H1 (cell line): ENCODE measurements around the gene COPZ2. TPM values are rescaled to one million over a fixed set of nuclear protein-coding genes. Genes with fewer than 3 reads are reported as not detected.

ENCODE experiments used
- CTCF ChIA-PET: fragments of 300-600 bp; sonication (Branson Sonifier 250); formaldehyde crosslinking; loops from one replicate; lab custom pipeline; 2021; ENCODE audit not compliant: partially characterized antibody; lab: Charles Lee
- POLR2A ChIA-PET: fragments of 300-600 bp; sonication (Branson Sonifier 250); formaldehyde crosslinking; loops from one replicate; lab custom pipeline; 2021; ENCODE audit warnings: inconsistent platforms; ENCODE audit not compliant: partially characterized antibody; lab: Charles Lee
- DNase-seq, 2 experiments: peaks; one replicate each; pipeline versions ENCODE4 v3.0.0 to v3.0.0-alpha.2; 2010 to 2022; ENCODE audit warnings: low spot score in 2 of 2, low read depth in 1 of 2, mixed read lengths in 1 of 2
- FAIRE-seq: peaks from 2 replicates; lab custom pipeline; 2011; peaks lifted over from hg19 to GRCh38; lab: Jason Lieb, UNC
- H2AFZ ChIP-seq: 2 replicates; pipeline ENCODE4 v1.8.1; 2012; ENCODE audit warnings: low read length, inconsistent platforms
- H2AK5ac ChIP-seq: 2 replicates; pipeline ENCODE4 v1.6.1; 2013; ENCODE audit warnings: low read depth, low read length
- H2BK120ac ChIP-seq: replicated peaks from 2 replicates; pipeline ENCODE3; 2013; ENCODE audit warnings: low read depth, low read length, inconsistent platforms
- H2BK12ac ChIP-seq: 2 replicates; pipeline ENCODE4 v1.6.1; 2013; ENCODE audit warnings: low read depth, low read length
- H2BK15ac ChIP-seq: 2 replicates; pipeline ENCODE4 v1.6.1; 2013; ENCODE audit warnings: low read length
- H2BK20ac ChIP-seq: 2 replicates; pipeline ENCODE4 v1.6.1; 2013; ENCODE audit warnings: low read length
- H2BK5ac ChIP-seq: 2 replicates; pipeline ENCODE4 v1.6.1; 2013; ENCODE audit warnings: low read depth, low read length
- H3K14ac ChIP-seq: 2 replicates; pipeline ENCODE4 v1.6.1; 2013; ENCODE audit warnings: inconsistent platforms; ENCODE audit not compliant: insufficient read length
- H3K18ac ChIP-seq: 2 replicates; pipeline ENCODE4 v1.6.1; 2013; ENCODE audit warnings: low read length; ENCODE audit errors: extremely low read depth
- H3K23ac ChIP-seq: 2 replicates; pipeline ENCODE4 v1.6.1; 2013; ENCODE audit warnings: inconsistent platforms; ENCODE audit not compliant: insufficient read length
- H3K23me2 ChIP-seq: 2 replicates; pipeline ENCODE4 v1.6.1; 2013; ENCODE audit warnings: low read depth, low read length
- H3K27ac ChIP-seq: 2 replicates; pipeline ENCODE4 v1.6.1; 2011; ENCODE audit warnings: low read depth, low read length, inconsistent platforms
- H3K27me3 ChIP-seq, 4 experiments: replicated peaks in 1 of 4; 1 replicate in 1 of 4; 2 replicates in 3 of 4; pipeline versions ENCODE4 v1.6.1 to v1.8.1; 2011 to 2013; ENCODE audit warnings: low read length in 3 of 4, mild to moderate bottlenecking in 3 of 4, inconsistent platforms in 2 of 4, mixed read lengths in 2 of 4, moderate library complexity in 1 of 4; ENCODE audit not compliant: control insufficient read depth in 3 of 4, insufficient read depth in 3 of 4; ENCODE audit errors: extremely low read depth in 1 of 4
- H3K36me3 ChIP-seq, 4 experiments: 2 replicates each; pipeline versions ENCODE4 v1.6.1 to v1.8.1; 2011 to 2013; ENCODE audit warnings: mild to moderate bottlenecking in 4 of 4, low read length in 3 of 4, moderate library complexity in 2 of 4, control low read depth in 1 of 4, inconsistent platforms in 1 of 4; ENCODE audit not compliant: insufficient read depth in 4 of 4, control insufficient read depth in 2 of 4
- H3K4ac ChIP-seq: replicated peaks from 2 replicates; pipeline ENCODE3; 2013; ENCODE audit warnings: low read length, low read depth, mixed read lengths, inconsistent platforms; ENCODE audit not compliant: insufficient read length
- H3K4me1 ChIP-seq, 4 experiments: replicated peaks in 1 of 4; 1 replicate in 1 of 4; 2 replicates in 3 of 4; pipeline versions ENCODE4 v1.6.1 to v1.8.1; 2011 to 2013; ENCODE audit warnings: low read length in 3 of 4, inconsistent platforms in 2 of 4, mixed read lengths in 1 of 4; ENCODE audit not compliant: insufficient read depth in 4 of 4, control insufficient read depth in 3 of 4
- H3K4me2 ChIP-seq, 2 experiments: 2 replicates each; pipeline versions ENCODE4 v1.6.1 to v1.8.1; 2011 to 2013; ENCODE audit warnings: low read depth in 2 of 2, low read length in 2 of 2, control low read depth in 1 of 2, inconsistent platforms in 1 of 2, mild to moderate bottlenecking in 1 of 2; ENCODE audit not compliant: insufficient read depth in 1 of 2
- H3K4me3 ChIP-seq, 4 experiments: fragments of 200-600, 300-600 bp in 1 of 4; sonication (generic), shearing (Covaris generic), sonication (Bioruptor Twin) in 1 of 4; 2 replicates each; pipeline versions ENCODE4 v1.5.1 to v1.8.1; 2011 to 2016; ENCODE audit warnings: low read length in 4 of 4, low read depth in 3 of 4, control low read depth in 2 of 4, inconsistent platforms in 2 of 4, mild to moderate bottlenecking in 2 of 4, mixed read lengths in 1 of 4, moderate library complexity in 1 of 4; ENCODE audit not compliant: insufficient read depth in 2 of 4; ENCODE audit errors: extremely low read depth in 1 of 4
- H3K56ac ChIP-seq: replicated peaks from 2 replicates; pipeline ENCODE3; 2013; ENCODE audit warnings: low read depth, mild to moderate bottlenecking, mixed read lengths, low read length, inconsistent platforms; ENCODE audit not compliant: insufficient read length
- H3K79me1 ChIP-seq: 2 replicates; pipeline ENCODE4 v1.6.1; 2013; ENCODE audit warnings: low read depth, low read length, control low read depth
- H3K79me2 ChIP-seq, 2 experiments: 2 replicates each; pipeline versions ENCODE4 v1.6.1 to v1.8.1; 2012 to 2013; ENCODE audit warnings: low read length in 2 of 2, mild to moderate bottlenecking in 2 of 2, inconsistent platforms in 1 of 2; ENCODE audit not compliant: insufficient read depth in 2 of 2, control insufficient read depth in 1 of 2
- H3K9ac ChIP-seq, 4 experiments: replicated peaks in 1 of 4; 1 replicate in 1 of 4; 2 replicates in 3 of 4; pipeline versions ENCODE4 v1.6.1 to v1.8.1; 2011 to 2013; ENCODE audit warnings: low read depth in 3 of 4, low read length in 3 of 4, control low read depth in 2 of 4, mild to moderate bottlenecking in 2 of 4, moderate library complexity in 2 of 4, inconsistent platforms in 1 of 4; ENCODE audit errors: extremely low read depth in 1 of 4
- H3K9me3 ChIP-seq, 2 experiments: 2 replicates each; pipeline versions ENCODE4 v1.6.1 to v1.8.1; 2012 to 2013; ENCODE audit warnings: mild to moderate bottlenecking in 2 of 2, moderate library complexity in 2 of 2, control low read depth in 1 of 2, inconsistent platforms in 1 of 2, low read depth in 1 of 2, low read length in 1 of 2, mixed read lengths in 1 of 2; ENCODE audit not compliant: insufficient read depth in 2 of 2
- H4K20me1 ChIP-seq, 2 experiments: replicated peaks in 1 of 2; 2 replicates each; pipeline versions ENCODE3 to v1.8.1; 2011 to 2013; ENCODE audit warnings: inconsistent platforms in 2 of 2, low read length in 2 of 2, mild to moderate bottlenecking in 1 of 2; ENCODE audit not compliant: insufficient read depth in 2 of 2, control insufficient read depth in 1 of 2
- H4K5ac ChIP-seq: 2 replicates; pipeline ENCODE4 v1.6.1; 2013; ENCODE audit warnings: low read length, low read depth, mixed read lengths, inconsistent platforms; ENCODE audit not compliant: insufficient read length
- H4K8ac ChIP-seq: 2 replicates; pipeline ENCODE4 v1.8.0; 2013; ENCODE audit warnings: mild to moderate bottlenecking, moderate library complexity, low read length, inconsistent platforms; ENCODE audit not compliant: insufficient read depth; ENCODE audit errors: extremely low read depth
- H4K91ac ChIP-seq: replicated peaks from 2 replicates; pipeline ENCODE3; 2013; ENCODE audit warnings: low read length, mixed read lengths, inconsistent platforms; ENCODE audit not compliant: insufficient read length
- CBX8 ChIP-seq: fragments of 300-800, 300-1000 bp; sonication (generic); IDR thresholded peaks from 2 replicates; pipeline ENCODE4 v1.7.1; 2016; ENCODE audit warnings: low read depth, low read length, borderline replicate concordance
- CREB1 ChIP-seq: IDR thresholded peaks from 2 replicates; pipeline ENCODE4 v1.6.1; 2012; ENCODE audit warnings: inconsistent platforms
- EP300 ChIP-seq, 2 experiments: IDR thresholded peaks; 1 replicate in 1 of 2; 2 replicates in 1 of 2; pipeline ENCODE4 v1.6.1; 2011 to 2012; ENCODE audit warnings: low read depth in 2 of 2, low read length in 2 of 2, mild to moderate bottlenecking in 2 of 2, borderline replicate concordance in 1 of 2, inconsistent platforms in 1 of 2, moderate library complexity in 1 of 2
- GTF2F1 ChIP-seq: IDR thresholded peaks from 2 replicates; pipeline ENCODE4 v1.6.1; 2012; ENCODE audit warnings: low read depth, low read length, improper control_type of control experiment, borderline replicate concordance
- PHF8 ChIP-seq: fragments of 200-600 bp; sonication (generic); conservative IDR thresholded peaks from 2 replicates; pipeline ENCODE4 v1.7.1; 2012; ENCODE audit warnings: low read depth, mild to moderate bottlenecking, inconsistent platforms, low read length, moderate library complexity
- POLR2AphosphoS5 ChIP-seq: IDR thresholded peaks from 2 replicates; pipeline ENCODE4 v1.6.1; 2011; ENCODE audit warnings: low read depth, low read length
- RNF2 ChIP-seq: fragments of 200-900, 300-1000 bp; sonication (generic); IDR thresholded peaks from 2 replicates; pipeline ENCODE4 v1.7.1; 2016; ENCODE audit warnings: borderline replicate concordance, low read depth, mild to moderate bottlenecking, antibody characterized with exemption, low read length; ENCODE audit not compliant: poor library complexity, severe bottlenecking; ENCODE audit errors: missing control alignments
- SUZ12 ChIP-seq: fragments of 200-600 bp; sonication (generic); IDR thresholded peaks from 2 replicates; pipeline ENCODE4 v1.6.1; 2012; ENCODE audit warnings: mild to moderate bottlenecking, inconsistent platforms, low read length, moderate library complexity, mixed read lengths
- TEAD4 ChIP-seq: IDR thresholded peaks from 2 replicates; pipeline ENCODE4 v1.6.1; 2012; ENCODE audit warnings: low read depth, low read length, inconsistent platforms, mixed read lengths
- WGBS, 2 experiments: shearing (Covaris generic) in 1 of 2; methylation state at CpG; one replicate each; pipeline versions ENCODE4 v1.1.6 to v1.1.7; 2013 to 2015; ENCODE audit warnings: low lambda C conversion rate in 2 of 2, mixed read lengths in 2 of 2, inconsistent platforms in 1 of 2, low coverage in 1 of 2, missing lambda C conversion rate in 1 of 2; ENCODE audit not compliant: insufficient replicate concordance in 2 of 2, insufficient coverage in 1 of 2, insufficient read length in 1 of 2; ENCODE audit errors: extremely low coverage in 1 of 2, missing lambda C conversion rate in 1 of 2; 5-methylcytosine and 5-hydroxymethylcytosine counted together
- polyA plus RNA-seq, 7 experiments: library from polyadenylated mRNA; depleted of rRNA in 3 of 7; stranded (reverse) in 5 of 7; unstranded in 2 of 7; fragments of >200 nt in 5 of 7; fragments of 200-250 nt in 2 of 7; gene quantifications; 1 replicate in 5 of 7; 2 replicates in 1 of 7; 4 replicates in 1 of 7; pipeline versions ENCODE4 v1.2.1 to v1.2.3, GENCODE V29; 2011 to 2013; ENCODE audit warnings: missing spikeins in 2 of 7, mixed read lengths in 2 of 7
- total RNA-seq: library from RNA; stranded (reverse); fragmentation: NEBNext Ultra II Directional; extraction: Animal tissue kit (Norgen Biotek cat#: 25700); gene quantifications from 2 replicates; pipeline ENCODE4 v1.2.1, GENCODE V29; 2021

Gene COPZ2
- total and polyA plus RNA-seq, 2 of the 8 experiments (the other 6 are each of a cell fraction or from before 2014, with no cell fraction given), result 0.24 TPM; not detected in 1

DNA sequence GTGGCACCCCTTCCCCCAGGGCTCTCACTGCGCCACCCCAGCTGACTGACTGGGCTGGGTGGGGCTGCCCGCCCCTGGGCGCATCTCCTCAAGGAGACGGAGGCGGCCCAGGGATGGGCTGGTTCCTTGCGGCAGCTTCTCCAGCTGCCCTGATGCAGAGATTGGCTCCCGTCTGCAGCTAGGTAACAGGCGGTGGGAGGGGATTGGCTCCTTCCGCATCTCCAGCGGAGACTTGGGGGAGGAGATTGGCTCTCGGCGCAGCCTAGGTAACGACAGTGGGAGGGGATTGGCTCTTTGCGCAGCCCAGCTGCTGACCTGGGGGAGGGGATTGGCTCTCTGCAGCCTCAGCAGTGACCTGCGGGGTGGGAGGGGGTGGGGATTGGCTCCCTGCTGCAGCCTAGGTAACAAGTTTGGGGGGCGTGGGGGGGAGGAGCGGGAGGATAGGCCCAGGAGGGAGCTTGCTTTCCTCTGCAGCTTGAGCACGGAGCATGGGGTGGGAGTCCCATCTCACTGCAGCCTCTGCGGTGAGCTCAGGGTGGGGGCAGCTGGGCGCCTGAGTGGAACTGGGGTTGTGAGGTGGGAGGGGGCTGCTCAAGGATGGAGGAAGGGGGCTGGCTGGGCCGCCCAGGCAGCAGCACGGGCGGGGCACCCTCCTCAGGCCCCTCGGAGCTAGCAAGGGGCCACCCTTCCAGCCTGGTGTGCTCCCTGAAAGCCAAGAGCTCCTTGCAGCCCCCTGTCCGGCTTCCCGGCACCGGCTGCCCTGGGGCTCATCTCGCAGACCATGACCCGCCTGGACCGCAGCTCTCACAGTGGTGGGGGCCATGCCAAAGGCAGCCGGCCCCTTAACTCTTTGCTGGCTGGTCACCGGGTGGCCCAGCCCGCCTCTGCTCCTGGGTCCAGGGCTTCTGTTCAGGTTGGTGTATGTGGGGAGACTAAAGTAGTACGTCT, 16.9 kb upstream of the COPZ2 start:
- Histone ChIP-seq H3K4me2 (peak overlapping the region; percentile 89 to 90), H3K79me2 (peaks cover 13 to 88% of the 10 kb centered on the region in 2 experiments), H2AK5ac (peak overlapping the region; percentile 94), H3K23ac (no peak overlapping the region), H4K91ac (peak overlapping the region; percentile 94), H3K4ac (no peak overlapping the region), H3K4me1 (peaks cover 16 to 61% (median 40%) of the 10 kb centered on the region in 4 experiments), H3K23me2 (peaks cover 6% of the 10 kb centered on the region; the same call in 1 of the 2 replicates), H2BK12ac (peak overlapping the region; percentile 98; the same call in 1 of the 2 replicates), H2BK20ac (no peak overlapping the region), H3K9me3 (no peaks in the 10 kb centered on the region), H4K8ac (0 out of 2 replicates have a peak overlapping the region, but pooled peaks have one; percentile 1), H3K18ac (peak overlapping the region; percentile 96), H2BK120ac (no peak overlapping the region), H3K27me3 (no peaks in the 10 kb centered on the region), H2BK5ac (peak overlapping the region; percentile 99), H3K4me3 (peak overlapping the region; percentile 79 to 98 (median 84)), H3K27ac (peak overlapping the region; percentile 88), H3K56ac (peak overlapping the region; percentile 54), H3K14ac (no peak overlapping the region), H2AFZ (no peak overlapping the region), H3K9ac (peak overlapping the region; percentile 51 to 89 (median 83)), H2BK15ac (no peak overlapping the region), H3K36me3 (peaks cover 23 to 58% (median 40%) of the 10 kb centered on the region in 4 experiments), H4K20me1 (peaks cover 8 to 30% of the 10 kb centered on the region in 2 experiments), H3K79me1 (peaks cover 10% of the 10 kb centered on the region; the same call in 1 of the 2 replicates), H4K5ac (peak overlapping the region; percentile 55)
- FAIRE-seq, result peak; percentile 36
- DNase-seq, result peak; percentile 89 to 98
- POLR2A ChIA-PET, result interaction anchor here (0.7 to 41.8 kb wide), 21 partner anchors 12 to 232 kb away, joined by 3 to 1227 read pairs (median 4); partner anchors contain the start of genes CBX1, CDK5RAP3, COPZ2 and NFE2L1
- WGBS, 2 experiments, result 2% methylated on average over 24 of the region's 34 CpGs; no CpG with 5 or more reads in 1 of the 2 experiments
- CTCF ChIA-PET, result interaction anchor here (0.6 to 14.5 kb wide), 14 partner anchors 10 to 564 kb away, joined by 3 to 203 read pairs (median 4); partner anchors contain the start of gene SNX11
- no peak for TF ChIP-seq EP300 (IDR thresholded peaks at IDR 0.05; ENCODE audit: borderline replicate concordance in 1 of 2, low read depth in 2 of 2, low read length in 2 of 2)
- no peak for TF ChIP-seq GTF2F1
- no peak; the same call in none of the 2 replicates for TF ChIP-seq POLR2AphosphoS5
- TF ChIP-seq SUZ12, result no peak
- no peak for TF ChIP-seq RNF2
- TF ChIP-seq CBX8, result no peak
- TF ChIP-seq PHF8, result peak; percentile 42; the same call in 1 of the 2 replicates
- TF ChIP-seq TEAD4, result no peak
- peak; percentile 47; the same call in 1 of the 2 replicates for TF ChIP-seq CREB1
